ENCODE data around the gene CLEC3B. TPM values are rescaled to one million over a fixed set of nuclear protein-coding genes. Genes with fewer than 3 reads are reported as not detected.

CLEC3B gene
- total RNA-seq, 1 experiment from 2014 or later: not detected

- no TSS peak for BruUV-seq (replicated peaks)
- H3K4me2 ChIP-seq: peak overlapping the region; percentile 33
- DNase-seq: peak in 1 of 2 experiments; percentile 78
- H4K20me1 ChIP-seq (ENCODE audit: insufficient read depth): no peaks in the 10 kb centered on the region
- no peaks in the 10 kb centered on the region; the same call in 1 of the 2 replicates for H3K9me3 ChIP-seq (ENCODE audit: insufficient read depth, low read depth)
- H3K9me2 ChIP-seq (ENCODE audit: insufficient read depth): no peaks in the 10 kb centered on the region
- no peak overlapping the region for H2AFZ ChIP-seq
- no peaks in the 10 kb centered on the region for H3K79me2 ChIP-seq (ENCODE audit: low read depth)
- CTCF ChIA-PET: no interaction called here
- H3K36me3 ChIP-seq (ENCODE audit: low read depth): no peaks in the 10 kb centered on the region
- no peak overlapping the region for H3K4me3 ChIP-seq
- no peak for TF ChIP-seq EZH2 (IDR thresholded peaks at IDR 0.05; ENCODE audit: low read depth)
- TF ChIP-seq, protein P1, sequence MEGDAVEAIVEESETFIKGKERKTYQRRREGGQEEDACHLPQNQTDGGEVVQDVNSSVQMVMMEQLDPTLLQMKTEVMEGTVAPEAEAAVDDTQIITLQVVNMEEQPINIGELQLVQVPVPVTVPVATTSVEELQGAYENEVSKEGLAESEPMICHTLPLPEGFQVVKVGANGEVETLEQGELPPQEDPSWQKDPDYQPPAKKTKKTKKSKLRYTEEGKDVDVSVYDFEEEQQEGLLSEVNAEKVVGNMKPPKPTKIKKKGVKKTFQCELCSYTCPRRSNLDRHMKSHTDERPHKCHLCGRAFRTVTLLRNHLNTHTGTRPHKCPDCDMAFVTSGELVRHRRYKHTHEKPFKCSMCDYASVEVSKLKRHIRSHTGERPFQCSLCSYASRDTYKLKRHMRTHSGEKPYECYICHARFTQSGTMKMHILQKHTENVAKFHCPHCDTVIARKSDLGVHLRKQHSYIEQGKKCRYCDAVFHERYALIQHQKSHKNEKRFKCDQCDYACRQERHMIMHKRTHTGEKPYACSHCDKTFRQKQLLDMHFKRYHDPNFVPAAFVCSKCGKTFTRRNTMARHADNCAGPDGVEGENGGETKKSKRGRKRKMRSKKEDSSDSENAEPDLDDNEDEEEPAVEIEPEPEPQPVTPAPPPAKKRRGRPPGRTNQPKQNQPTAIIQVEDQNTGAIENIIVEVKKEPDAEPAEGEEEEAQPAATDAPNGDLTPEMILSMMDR (conservative IDR thresholded peaks at IDR 0.05): no peak
- peaks cover 61% of the 10 kb centered on the region for H3K4me1 ChIP-seq (replicated peaks; ENCODE audit: insufficient read depth)
- peak overlapping the region; percentile 66 for H3K27ac ChIP-seq
- intact Hi-C loops (cut with micrococcal nuclease; ENCODE audit: unreplicated experiment): no loop called here
- no peaks in the 10 kb centered on the region for H3K27me3 ChIP-seq (ENCODE audit: insufficient read depth, low read depth)
- POLR2A ChIA-PET (ENCODE audit: unreplicated experiment): interaction anchor here (0.6 to 0.7 kb wide), 2 partner anchors 13 to 41 kb away, joined by 3 to 6 read pairs; no protein-coding TSS in a partner anchor
- peaks cover 46% of the 10 kb centered on the region for H3F3A ChIP-seq (ENCODE audit: insufficient read depth, low read depth)
Measured at GRCh38 chr3:45055032-45055410, 28.9 kb downstream of the CLEC3B start.

- TF ChIP-seq EZH2 (IDR thresholded peaks at IDR 0.05; ENCODE audit: low read depth): no peak
- TF ChIP-seq, protein P1 (conservative IDR thresholded peaks at IDR 0.05): 0 out of 2 replicates have a peak, but pooled peaks have one; percentile 33
- Histone ChIP-seq H3K27ac (peak overlapping the region; percentile 66), H2AFZ (no peak overlapping the region), H3F3A (ENCODE audit: insufficient read depth, low read depth) (peaks cover 46% of the 10 kb centered on the region), H4K20me1 (ENCODE audit: insufficient read depth) (no peaks in the 10 kb centered on the region), H3K9me2 (ENCODE audit: insufficient read depth) (no peaks in the 10 kb centered on the region), H3K4me2 (peak overlapping the region; percentile 33), H3K79me2 (ENCODE audit: low read depth) (no peaks in the 10 kb centered on the region), H3K27me3 (ENCODE audit: insufficient read depth, low read depth) (no peaks in the 10 kb centered on the region), H3K4me1 (replicated peaks; ENCODE audit: insufficient read depth) (peaks cover 61% of the 10 kb centered on the region), H3K4me3 (no peak overlapping the region), H3K9me3 (ENCODE audit: insufficient read depth, low read depth) (no peaks in the 10 kb centered on the region; the same call in 1 of the 2 replicates), H3K36me3 (ENCODE audit: low read depth) (no peaks in the 10 kb centered on the region)
- POLR2A ChIA-PET (ENCODE audit: unreplicated experiment): interaction anchor here (0.6 to 0.7 kb wide), 2 partner anchors 13 to 40 kb away, joined by 3 to 6 read pairs; no protein-coding TSS in a partner anchor
- DNase-seq: peak in 1 of 2 experiments; percentile 57
- CTCF ChIA-PET: no interaction called here
- BruUV-seq (replicated peaks): no TSS peak
- intact Hi-C loops (cut with micrococcal nuclease; ENCODE audit: unreplicated experiment): no loop called here
Measured at GRCh38 chr3:45055411-45056143, 29.5 kb downstream of the CLEC3B start.

DNA sequence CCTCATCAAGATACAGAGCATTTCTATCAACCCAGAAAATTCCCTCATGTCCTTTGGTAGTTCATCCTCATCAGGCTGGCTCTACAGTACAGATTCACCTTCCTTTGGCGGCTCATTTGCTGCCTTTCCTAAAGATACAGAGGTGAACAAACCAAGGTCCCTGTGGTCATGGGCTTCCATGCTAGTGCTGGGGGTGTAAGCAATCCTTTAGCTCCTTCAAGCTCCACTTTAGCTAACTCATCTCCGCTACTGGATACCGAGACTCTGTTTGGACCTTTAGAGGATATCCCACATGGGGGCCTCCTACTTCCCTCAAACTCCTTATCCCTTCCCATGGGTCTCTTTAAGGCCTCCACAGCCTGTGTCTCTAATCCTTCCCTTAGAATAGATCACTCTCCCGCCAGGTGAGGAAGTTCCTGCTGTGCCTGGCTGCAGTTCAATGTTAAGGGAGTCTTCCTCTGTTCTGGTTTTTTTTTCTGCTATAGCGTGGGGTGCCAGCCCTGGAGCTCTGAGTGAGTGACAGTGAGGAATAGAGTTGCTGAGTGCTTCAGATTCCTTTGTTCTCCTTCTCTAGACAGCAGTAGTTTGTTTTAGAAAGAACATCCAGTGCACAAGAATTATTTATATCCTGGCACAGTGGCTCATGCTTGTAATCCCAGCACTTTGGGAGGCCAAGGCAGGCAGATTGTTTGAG, 30.7 kb downstream of the CLEC3B start:
- Histone ChIP-seq H3K4me3 (no peak overlapping the region), H2AFZ (no peak overlapping the region), H3F3A (ENCODE audit: insufficient read depth, low read depth) (peaks cover 46% of the 10 kb centered on the region), H3K9me3 (ENCODE audit: insufficient read depth, low read depth) (no peaks in the 10 kb centered on the region; the same call in 1 of the 2 replicates), H3K9me2 (ENCODE audit: insufficient read depth) (no peaks in the 10 kb centered on the region), H3K27ac (peak overlapping the region; percentile 66), H3K4me2 (peak overlapping the region; percentile 18; the same call in 1 of the 2 replicates), H3K36me3 (ENCODE audit: low read depth) (no peaks in the 10 kb centered on the region), H4K20me1 (ENCODE audit: insufficient read depth) (no peaks in the 10 kb centered on the region), H3K27me3 (ENCODE audit: insufficient read depth, low read depth) (no peaks in the 10 kb centered on the region), H3K4me1 (replicated peaks; ENCODE audit: insufficient read depth) (peaks cover 61% of the 10 kb centered on the region), H3K79me2 (ENCODE audit: low read depth) (no peaks in the 10 kb centered on the region)
- intact Hi-C loops (cut with micrococcal nuclease; ENCODE audit: unreplicated experiment): no loop called here
- TF ChIP-seq EZH2 (IDR thresholded peaks at IDR 0.05; ENCODE audit: low read depth): no peak
- TF ChIP-seq, protein P1 (conservative IDR thresholded peaks at IDR 0.05): no peak
- ChIA-PET POLR2A (ENCODE audit: unreplicated experiment) (interaction anchor here (0.6 kb wide), 1 partner anchor 39 kb away, joined by 5 read pairs; no protein-coding TSS in a partner anchor), CTCF (interaction anchor here (0.9 kb wide), 1 partner anchor 16 kb away, joined by 3 read pairs; no protein-coding TSS in a partner anchor)
- BruUV-seq (replicated peaks): no TSS peak
- peak; percentile 18 to 48 for DNase-seq

All from PC-9 (cell line).